ENCODE results near the gene ODAD2.

DNA sequence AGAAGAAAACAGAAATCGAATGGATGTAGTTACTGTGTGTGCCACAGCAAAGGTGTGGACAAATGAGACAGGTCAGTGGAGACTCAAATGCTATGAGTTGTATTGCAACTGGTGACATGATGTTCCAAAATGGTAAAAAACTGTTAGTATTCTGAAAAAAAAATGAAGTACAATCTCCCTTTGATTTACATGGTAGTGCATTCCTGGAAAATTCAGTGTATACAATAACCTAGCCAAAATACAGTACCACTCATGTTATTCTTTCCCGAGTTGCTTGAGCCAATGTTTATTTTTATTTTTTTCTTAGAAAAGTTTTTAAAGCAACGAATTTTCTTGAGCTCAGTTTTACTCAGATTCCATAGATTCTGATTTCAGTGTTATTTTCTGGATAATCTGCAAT lies 47.7 kb upstream of the ODAD2 start:
- TF ChIP-seq POLR2A (IDR thresholded peaks at IDR 0.05): no peak
- TF ChIP-seq, protein P1, sequence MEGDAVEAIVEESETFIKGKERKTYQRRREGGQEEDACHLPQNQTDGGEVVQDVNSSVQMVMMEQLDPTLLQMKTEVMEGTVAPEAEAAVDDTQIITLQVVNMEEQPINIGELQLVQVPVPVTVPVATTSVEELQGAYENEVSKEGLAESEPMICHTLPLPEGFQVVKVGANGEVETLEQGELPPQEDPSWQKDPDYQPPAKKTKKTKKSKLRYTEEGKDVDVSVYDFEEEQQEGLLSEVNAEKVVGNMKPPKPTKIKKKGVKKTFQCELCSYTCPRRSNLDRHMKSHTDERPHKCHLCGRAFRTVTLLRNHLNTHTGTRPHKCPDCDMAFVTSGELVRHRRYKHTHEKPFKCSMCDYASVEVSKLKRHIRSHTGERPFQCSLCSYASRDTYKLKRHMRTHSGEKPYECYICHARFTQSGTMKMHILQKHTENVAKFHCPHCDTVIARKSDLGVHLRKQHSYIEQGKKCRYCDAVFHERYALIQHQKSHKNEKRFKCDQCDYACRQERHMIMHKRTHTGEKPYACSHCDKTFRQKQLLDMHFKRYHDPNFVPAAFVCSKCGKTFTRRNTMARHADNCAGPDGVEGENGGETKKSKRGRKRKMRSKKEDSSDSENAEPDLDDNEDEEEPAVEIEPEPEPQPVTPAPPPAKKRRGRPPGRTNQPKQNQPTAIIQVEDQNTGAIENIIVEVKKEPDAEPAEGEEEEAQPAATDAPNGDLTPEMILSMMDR (IDR thresholded peaks at IDR 0.05): no peak

All from heart left ventricle (tissue), 13 donors.